Measurements from ENCODE around the gene PGPEP1.

PGPEP1 gene

DNA sequence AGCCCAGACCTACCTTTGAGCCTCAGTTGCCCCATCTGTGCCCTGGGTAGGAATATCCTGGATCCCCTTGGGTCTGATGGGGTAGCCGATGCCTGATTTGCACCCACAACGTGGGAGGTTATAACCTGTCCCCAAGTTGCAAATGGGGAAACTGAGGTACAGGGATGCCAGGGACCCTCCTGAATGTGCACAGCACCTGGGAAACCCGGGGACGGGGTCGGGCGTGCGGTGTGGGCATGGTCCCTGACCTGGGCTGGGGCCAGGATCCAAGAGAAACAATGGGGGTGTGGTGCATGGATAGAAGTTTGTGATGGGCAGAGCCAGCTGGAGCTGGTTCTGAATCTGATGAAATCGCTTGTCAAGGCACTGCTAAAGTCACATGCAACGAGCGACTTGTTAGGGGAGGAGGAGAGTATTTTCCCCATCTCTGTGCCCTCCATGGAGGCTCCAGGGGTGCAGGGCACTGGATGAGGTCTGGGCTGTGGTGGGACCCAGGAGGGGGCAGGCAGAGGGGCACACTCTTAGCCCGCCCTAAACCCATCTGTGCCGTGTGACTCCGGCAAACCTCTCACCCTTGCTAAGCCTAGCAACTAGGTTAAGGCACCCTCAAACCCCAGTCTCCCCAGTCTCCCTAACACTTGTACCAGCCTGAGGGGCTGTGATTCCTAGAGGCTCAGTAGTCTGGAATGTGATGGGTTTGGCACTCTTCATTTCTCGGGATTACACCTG, 46.3 kb downstream of the PGPEP1 start:
- H3K9me3 ChIP-seq (ENCODE audit: control insufficient read depth, insufficient read depth, low read depth, low read length): no peaks in the 10 kb centered on the region
- H3K4me1 ChIP-seq (ENCODE audit: control insufficient read depth, insufficient read depth, low read length): peaks cover 9% of the 10 kb centered on the region; the same call in 1 of the 2 replicates
- H3K27me3 ChIP-seq (ENCODE audit: control insufficient read depth, insufficient read depth, low read length): peaks cover 24% of the 10 kb centered on the region
- H3K9ac ChIP-seq (ENCODE audit: low read length): peak overlapping the region; percentile 29
- H3K4me3 ChIP-seq (ENCODE audit: low read depth, low read length): peak overlapping the region; percentile 44
- H3K27ac ChIP-seq (ENCODE audit: low read depth, low read length): no peak overlapping the region
- H3K36me3 ChIP-seq (ENCODE audit: control insufficient read depth, insufficient read depth, low read length): peaks cover 8% of the 10 kb centered on the region; the same call in 1 of the 2 replicates

DNA sequence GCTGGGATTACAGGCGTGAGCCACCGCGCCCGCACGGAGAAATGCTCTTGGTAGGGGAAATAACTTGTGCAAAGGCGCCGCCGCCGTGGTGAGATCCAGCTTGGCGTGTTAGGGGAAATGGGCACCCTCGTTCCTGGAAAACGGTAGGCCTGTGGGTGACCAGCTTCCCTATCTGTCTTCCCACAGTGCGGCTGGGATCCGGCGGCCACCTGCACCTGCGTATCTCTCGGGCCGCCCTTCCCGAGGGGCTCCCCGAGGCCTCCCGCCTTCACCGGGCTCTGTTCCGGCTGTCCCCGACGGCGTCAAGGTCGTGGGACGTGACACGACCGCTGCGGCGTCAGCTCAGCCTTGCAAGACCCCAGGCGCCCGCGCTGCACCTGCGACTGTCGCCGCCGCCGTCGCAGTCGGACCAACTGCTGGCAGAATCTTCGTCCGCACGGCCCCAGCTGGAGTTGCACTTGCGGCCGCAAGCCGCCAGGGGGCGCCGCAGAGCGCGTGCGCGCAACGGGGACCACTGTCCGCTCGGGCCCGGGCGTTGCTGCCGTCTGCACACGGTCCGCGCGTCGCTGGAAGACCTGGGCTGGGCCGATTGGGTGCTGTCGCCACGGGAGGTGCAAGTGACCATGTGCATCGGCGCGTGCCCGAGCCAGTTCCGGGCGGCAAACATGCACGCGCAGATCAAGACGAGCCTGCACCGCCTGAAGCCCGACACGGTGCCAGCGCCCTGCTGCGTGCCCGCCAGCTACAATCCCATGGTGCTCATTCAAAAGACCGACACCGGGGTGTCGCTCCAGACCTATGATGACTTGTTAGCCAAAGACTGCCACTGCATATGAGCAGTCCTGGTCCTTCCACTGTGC, 47.9 kb downstream of the PGPEP1 start:
- peak overlapping the region; percentile 48 for H3K4me3 ChIP-seq (ENCODE audit: low read depth, low read length)
- H3K9ac ChIP-seq (ENCODE audit: low read length): no peak overlapping the region
- H3K9me3 ChIP-seq (ENCODE audit: control insufficient read depth, insufficient read depth, low read depth, low read length): no peaks in the 10 kb centered on the region
- H3K36me3 ChIP-seq (ENCODE audit: control insufficient read depth, insufficient read depth, low read length): peaks cover 8% of the 10 kb centered on the region; the same call in 1 of the 2 replicates
- H3K4me1 ChIP-seq (ENCODE audit: control insufficient read depth, insufficient read depth, low read length): peaks cover 9% of the 10 kb centered on the region; the same call in 1 of the 2 replicates
- no peak overlapping the region for H3K27ac ChIP-seq (ENCODE audit: low read depth, low read length)
- peaks cover 24% of the 10 kb centered on the region for H3K27me3 ChIP-seq (ENCODE audit: control insufficient read depth, insufficient read depth, low read length)

DNA sequence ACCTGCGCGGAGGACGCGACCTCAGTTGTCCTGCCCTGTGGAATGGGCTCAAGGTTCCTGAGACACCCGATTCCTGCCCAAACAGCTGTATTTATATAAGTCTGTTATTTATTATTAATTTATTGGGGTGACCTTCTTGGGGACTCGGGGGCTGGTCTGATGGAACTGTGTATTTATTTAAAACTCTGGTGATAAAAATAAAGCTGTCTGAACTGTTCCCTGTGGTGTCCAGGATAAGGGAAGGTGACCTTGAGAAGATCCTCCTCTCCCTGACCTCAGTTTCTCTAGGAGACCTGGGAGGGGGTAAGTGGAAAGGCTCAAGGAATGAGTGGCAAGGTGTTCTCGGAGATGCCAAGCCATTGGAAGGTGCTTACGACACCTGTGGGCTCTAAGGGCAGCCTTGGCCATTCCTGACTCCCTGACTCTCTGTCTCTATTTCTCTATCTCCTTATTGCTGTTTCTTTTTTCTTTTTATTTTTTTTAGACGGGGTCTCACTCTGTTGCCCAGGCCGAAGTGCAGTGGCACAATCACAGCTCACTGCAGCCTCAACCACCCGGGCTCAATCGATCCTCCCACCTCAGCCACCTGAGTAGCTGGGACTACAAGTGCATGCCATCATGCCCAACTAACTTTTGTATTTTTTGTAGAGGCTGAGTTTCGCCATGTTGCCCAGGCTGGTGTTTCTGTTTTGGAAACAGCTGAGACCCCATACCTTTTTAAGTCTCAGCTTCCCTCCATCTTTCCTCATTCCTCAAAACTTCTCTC, 48.7 kb downstream of the PGPEP1 start:
- H3K36me3 ChIP-seq (ENCODE audit: control insufficient read depth, insufficient read depth, low read length): peaks cover 8% of the 10 kb centered on the region; the same call in 1 of the 2 replicates
- H3K9ac ChIP-seq (ENCODE audit: low read length): no peak overlapping the region

DNA sequence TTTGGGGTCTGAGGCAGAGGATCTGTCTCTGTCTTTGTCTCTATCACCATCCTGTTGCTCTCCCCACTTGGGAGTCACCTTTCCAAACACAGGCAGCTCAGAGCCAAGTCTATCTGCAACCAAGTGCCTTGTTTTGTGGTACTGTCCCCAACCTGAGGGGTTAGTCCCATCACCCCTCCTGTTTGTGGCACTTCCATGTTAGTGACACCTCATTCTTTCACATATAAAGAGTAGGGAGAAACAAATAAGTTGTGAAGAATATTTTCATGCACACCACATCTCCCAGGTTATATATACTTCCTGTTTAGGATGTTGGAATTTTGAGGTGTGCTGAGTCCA, 49.3 kb downstream of the PGPEP1 start:
- H3K9me3 ChIP-seq (ENCODE audit: control insufficient read depth, insufficient read depth, low read depth, low read length): no peaks in the 10 kb centered on the region
- H3K9ac ChIP-seq (ENCODE audit: low read length): no peak overlapping the region
- H3K27ac ChIP-seq (ENCODE audit: low read depth, low read length): no peak overlapping the region
- H3K36me3 ChIP-seq (ENCODE audit: control insufficient read depth, insufficient read depth, low read length): peaks cover 8% of the 10 kb centered on the region; the same call in 1 of the 2 replicates
- H3K27me3 ChIP-seq (ENCODE audit: control insufficient read depth, insufficient read depth, low read length): peaks cover 24% of the 10 kb centered on the region
- no peak overlapping the region for H3K4me3 ChIP-seq (ENCODE audit: low read depth, low read length)
- peaks cover 9% of the 10 kb centered on the region; the same call in 1 of the 2 replicates for H3K4me1 ChIP-seq (ENCODE audit: control insufficient read depth, insufficient read depth, low read length)

More for the DNA sequence above, 48.7 kb downstream of the PGPEP1 start:
- Histone ChIP-seq H3K27me3 (ENCODE audit: control insufficient read depth, insufficient read depth, low read length) (peaks cover 24% of the 10 kb centered on the region), H3K27ac (ENCODE audit: low read depth, low read length) (no peak overlapping the region), H3K4me1 (ENCODE audit: control insufficient read depth, insufficient read depth, low read length) (peaks cover 9% of the 10 kb centered on the region; the same call in 1 of the 2 replicates), H3K4me3 (ENCODE audit: low read depth, low read length) (peak overlapping the region; percentile 48; the same call in 1 of the 2 replicates), H3K9me3 (ENCODE audit: control insufficient read depth, insufficient read depth, low read depth, low read length) (no peaks in the 10 kb centered on the region)

DNA sequence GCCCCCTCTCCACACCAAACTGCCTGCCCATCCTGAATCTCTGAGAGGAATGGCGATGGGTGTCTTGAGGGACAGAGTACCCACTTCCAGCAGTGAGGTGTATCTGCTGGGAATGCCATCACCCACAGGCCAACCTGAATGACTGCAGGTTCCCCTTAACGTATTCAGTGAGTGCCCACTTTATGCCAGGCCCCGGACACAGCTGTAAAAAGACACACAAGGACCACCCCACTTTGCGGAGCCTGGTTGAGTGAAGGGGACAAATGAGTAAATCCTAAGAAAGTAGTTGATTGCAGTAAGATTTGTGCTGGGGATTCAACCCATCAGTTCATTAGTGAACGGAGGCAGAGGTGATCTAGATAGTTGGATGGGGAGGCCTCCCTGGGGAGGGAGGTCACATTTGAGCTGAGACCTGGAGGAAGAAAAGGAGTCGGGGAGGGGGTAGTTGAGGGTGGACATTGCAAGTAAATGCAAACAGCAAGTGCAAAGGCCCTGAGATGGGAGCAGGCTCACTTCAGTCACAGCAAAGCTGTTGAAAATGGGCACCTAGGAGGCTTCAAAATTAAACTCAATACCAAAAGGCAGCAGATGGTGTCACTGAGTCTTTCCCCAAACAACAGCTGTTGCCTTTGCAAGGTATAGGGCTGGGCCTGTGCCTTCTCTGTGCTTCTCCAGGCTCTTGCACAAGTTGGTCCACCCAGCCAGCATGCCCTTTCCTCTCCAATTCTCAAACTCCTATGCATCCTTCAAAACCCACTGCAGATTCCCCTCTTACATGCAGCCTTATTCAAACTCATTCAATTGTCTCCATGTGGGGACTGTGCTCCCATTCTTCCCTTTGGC, 49.9 kb downstream of the PGPEP1 start:
- no peak overlapping the region for H3K9ac ChIP-seq (ENCODE audit: low read length)
- H3K9me3 ChIP-seq (ENCODE audit: control insufficient read depth, insufficient read depth, low read depth, low read length): no peaks in the 10 kb centered on the region
- peaks cover 8% of the 10 kb centered on the region; the same call in 1 of the 2 replicates for H3K4me1 ChIP-seq (ENCODE audit: control insufficient read depth, insufficient read depth, low read length)
- no peak overlapping the region for H3K27ac ChIP-seq (ENCODE audit: low read depth, low read length)
- H3K27me3 ChIP-seq (ENCODE audit: control insufficient read depth, insufficient read depth, low read length): peaks cover 24% of the 10 kb centered on the region
- H3K4me3 ChIP-seq (ENCODE audit: low read depth, low read length): no peak overlapping the region
- H3K36me3 ChIP-seq (ENCODE audit: control insufficient read depth, insufficient read depth, low read length): peaks cover 8% of the 10 kb centered on the region; the same call in 1 of the 2 replicates

DNA sequence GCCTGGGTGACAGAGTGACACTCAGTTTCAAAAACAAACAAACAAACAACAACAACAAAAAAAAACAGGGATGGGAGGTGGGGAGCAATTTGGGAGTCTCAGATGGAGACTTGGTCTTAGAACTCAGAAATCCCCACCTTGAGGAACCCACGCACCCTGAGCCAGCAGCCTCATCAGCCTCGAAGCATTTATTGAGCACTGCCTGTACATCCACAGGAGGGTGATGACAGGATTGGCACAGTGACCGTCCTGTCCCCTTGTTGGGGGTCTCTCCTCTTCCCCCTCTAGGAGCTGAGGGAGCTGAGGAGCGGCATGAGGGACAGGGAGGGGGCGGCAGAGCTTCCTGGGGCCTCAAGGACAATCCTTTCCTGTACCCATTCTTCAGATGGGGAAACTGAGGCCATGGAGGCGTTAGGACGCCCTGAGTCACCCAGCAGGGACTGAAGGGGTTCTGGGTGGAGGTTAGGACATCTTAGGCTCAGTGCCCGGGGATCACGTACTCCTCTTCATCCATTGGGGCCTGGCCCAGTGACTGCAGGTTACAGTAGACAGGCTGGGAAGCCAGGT, 51.2 kb downstream of the PGPEP1 start:
- Histone ChIP-seq H3K27me3 (ENCODE audit: control insufficient read depth, insufficient read depth, low read length) (peaks cover 24% of the 10 kb centered on the region), H3K4me3 (ENCODE audit: low read depth, low read length) (no peak overlapping the region), H3K27ac (ENCODE audit: low read depth, low read length) (no peak overlapping the region), H3K9me3 (ENCODE audit: control insufficient read depth, insufficient read depth, low read depth, low read length) (no peaks in the 10 kb centered on the region), H3K36me3 (ENCODE audit: control insufficient read depth, insufficient read depth, low read length) (peaks cover 8% of the 10 kb centered on the region; the same call in 1 of the 2 replicates), H3K9ac (ENCODE audit: low read length) (no peak overlapping the region), H3K4me1 (ENCODE audit: control insufficient read depth, insufficient read depth, low read length) (peaks cover 3% of the 10 kb centered on the region; the same call in 1 of the 2 replicates)

DNA sequence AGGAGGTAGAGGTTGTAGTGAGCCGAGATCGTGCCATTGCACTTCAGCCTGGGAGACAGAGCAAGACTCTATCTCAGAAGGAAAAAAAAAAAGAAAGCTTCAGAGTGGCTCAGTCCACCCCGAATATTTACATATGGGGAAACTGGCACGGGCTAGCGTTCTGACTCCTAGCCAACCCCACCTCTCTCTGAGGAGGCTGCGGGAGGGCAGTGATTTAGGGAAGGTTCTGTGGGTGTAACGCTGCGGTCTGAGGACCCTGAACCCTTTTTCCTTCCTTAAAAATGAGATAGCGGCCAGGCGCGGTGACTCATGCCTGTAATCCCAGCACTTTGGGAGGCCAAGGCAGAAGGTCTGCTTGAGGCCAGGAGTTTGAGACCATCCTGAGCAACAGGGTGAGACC, 52.0 kb downstream of the PGPEP1 start:
- no peak overlapping the region for H3K27ac ChIP-seq (ENCODE audit: low read depth, low read length)

DNA sequence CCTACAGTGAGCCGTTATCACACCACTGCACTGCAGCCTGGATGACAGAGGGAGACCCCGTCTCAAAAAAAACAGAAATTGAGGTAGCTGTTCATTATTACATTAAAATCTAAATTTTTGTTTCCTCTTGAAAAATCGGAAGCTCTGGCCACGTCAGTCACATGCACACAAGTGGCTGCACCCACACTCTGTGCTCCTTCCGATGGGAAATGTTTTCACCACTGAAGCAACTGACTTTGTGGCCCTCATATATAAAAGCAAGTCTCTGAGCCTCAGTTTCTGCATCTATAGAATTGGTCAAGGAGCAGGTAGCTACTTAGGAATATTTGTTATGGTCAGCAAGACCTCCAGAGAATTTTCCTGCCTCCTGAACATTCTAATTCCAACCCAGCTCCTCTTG, 52.5 kb downstream of the PGPEP1 start:
- H3K4me1 ChIP-seq (ENCODE audit: control insufficient read depth, insufficient read depth, low read length): peaks cover 9% of the 10 kb centered on the region; the same call in 1 of the 2 replicates
- H3K27me3 ChIP-seq (ENCODE audit: control insufficient read depth, insufficient read depth, low read length): peaks cover 16% of the 10 kb centered on the region; the same call in 1 of the 2 replicates
- no peak overlapping the region for H3K4me3 ChIP-seq (ENCODE audit: low read depth, low read length)
- H3K27ac ChIP-seq (ENCODE audit: low read depth, low read length): no peak overlapping the region
- H3K9ac ChIP-seq (ENCODE audit: low read length): no peak overlapping the region
- peaks cover 8% of the 10 kb centered on the region; the same call in 1 of the 2 replicates for H3K36me3 ChIP-seq (ENCODE audit: control insufficient read depth, insufficient read depth, low read length)
- no peaks in the 10 kb centered on the region for H3K9me3 ChIP-seq (ENCODE audit: control insufficient read depth, insufficient read depth, low read depth, low read length)

More for the DNA sequence above, 52.0 kb downstream of the PGPEP1 start:
- peaks cover 8% of the 10 kb centered on the region; the same call in 1 of the 2 replicates for H3K36me3 ChIP-seq (ENCODE audit: control insufficient read depth, insufficient read depth, low read length)
- no peak overlapping the region for H3K4me3 ChIP-seq (ENCODE audit: low read depth, low read length)
- H3K9me3 ChIP-seq (ENCODE audit: control insufficient read depth, insufficient read depth, low read depth, low read length): no peaks in the 10 kb centered on the region
- H3K4me1 ChIP-seq (ENCODE audit: control insufficient read depth, insufficient read depth, low read length): peaks cover 6% of the 10 kb centered on the region; the same call in 1 of the 2 replicates
- H3K27me3 ChIP-seq (ENCODE audit: control insufficient read depth, insufficient read depth, low read length): peaks cover 19% of the 10 kb centered on the region
- H3K9ac ChIP-seq (ENCODE audit: low read length): no peak overlapping the region

DNA sequence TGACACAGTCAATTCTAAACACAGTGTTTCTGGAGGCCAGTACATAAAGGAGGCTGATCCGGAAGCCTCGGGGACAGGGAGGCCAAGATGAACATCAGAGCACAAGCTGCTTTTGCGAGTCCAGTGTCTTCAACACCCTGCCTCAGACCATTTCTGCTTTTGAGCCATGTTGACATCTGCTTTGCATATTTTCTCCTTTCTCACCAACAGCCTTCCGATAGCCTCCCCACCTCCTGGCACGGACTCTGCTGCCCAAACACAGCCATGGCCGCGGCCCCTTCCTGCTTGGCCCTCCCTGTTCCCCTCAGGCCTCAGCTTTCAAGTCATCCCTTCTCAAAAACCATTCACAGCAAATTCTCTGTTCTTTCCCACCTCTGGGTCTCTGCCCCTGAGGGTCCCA, 53.4 kb downstream of the PGPEP1 start:
- Histone ChIP-seq H3K27me3 (ENCODE audit: control insufficient read depth, insufficient read depth, low read length) (peaks cover 8% of the 10 kb centered on the region; the same call in 1 of the 2 replicates), H3K4me1 (ENCODE audit: control insufficient read depth, insufficient read depth, low read length) (peaks cover 6% of the 10 kb centered on the region; the same call in 1 of the 2 replicates), H3K27ac (ENCODE audit: low read depth, low read length) (no peak overlapping the region), H3K36me3 (ENCODE audit: control insufficient read depth, insufficient read depth, low read length) (peaks cover 8% of the 10 kb centered on the region; the same call in 1 of the 2 replicates), H3K9ac (ENCODE audit: low read length) (no peak overlapping the region), H3K9me3 (ENCODE audit: control insufficient read depth, insufficient read depth, low read depth, low read length) (no peaks in the 10 kb centered on the region), H3K4me3 (ENCODE audit: low read depth, low read length) (no peak overlapping the region)

Measured in HUES6 (cell line).